ENCODE measurements around the gene P4HA2. TPM values are rescaled to one million over a fixed set of nuclear protein-coding genes. Genes with fewer than 3 reads are reported as not detected.

The P4HA2 gene
- total RNA-seq, 2 experiments from 2014 or later = not detected

DNA sequence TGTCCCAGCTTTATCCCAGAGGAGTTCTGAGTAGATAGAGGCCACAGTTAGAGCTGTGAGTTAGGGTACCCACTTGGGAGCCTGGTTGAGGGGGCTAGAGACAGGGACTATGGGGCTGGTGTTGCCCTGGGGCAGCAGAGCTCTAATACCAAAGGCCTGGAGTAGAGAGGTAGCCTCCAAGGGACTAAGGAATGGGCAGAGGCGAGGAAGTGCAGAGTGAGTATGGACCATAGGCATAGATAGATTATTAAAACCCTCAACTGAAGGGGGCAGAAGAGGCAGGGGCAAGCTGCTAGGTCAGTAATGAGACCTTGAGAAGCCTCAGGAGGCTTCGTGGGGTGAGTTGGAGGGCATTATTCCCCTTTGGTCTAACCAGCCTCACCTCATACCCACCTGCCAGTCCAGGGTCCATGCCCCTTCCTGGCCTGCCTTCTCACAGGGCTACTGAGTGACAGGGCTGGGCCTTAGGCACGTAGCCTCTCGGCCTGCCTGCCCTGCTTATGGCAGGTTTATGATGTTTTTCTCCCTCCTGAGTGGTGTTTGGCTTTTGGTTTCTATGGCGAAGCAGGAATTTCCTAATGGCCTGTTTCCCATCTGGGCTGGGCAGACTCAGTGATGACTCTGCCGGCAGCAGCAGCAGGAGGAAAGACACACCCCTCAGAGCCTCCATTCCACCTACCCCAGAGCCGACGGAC, 37.8 kb upstream of the P4HA2 start:
- CTCF ChIA-PET = no interaction called here
- TF ChIP-seq, protein P1, sequence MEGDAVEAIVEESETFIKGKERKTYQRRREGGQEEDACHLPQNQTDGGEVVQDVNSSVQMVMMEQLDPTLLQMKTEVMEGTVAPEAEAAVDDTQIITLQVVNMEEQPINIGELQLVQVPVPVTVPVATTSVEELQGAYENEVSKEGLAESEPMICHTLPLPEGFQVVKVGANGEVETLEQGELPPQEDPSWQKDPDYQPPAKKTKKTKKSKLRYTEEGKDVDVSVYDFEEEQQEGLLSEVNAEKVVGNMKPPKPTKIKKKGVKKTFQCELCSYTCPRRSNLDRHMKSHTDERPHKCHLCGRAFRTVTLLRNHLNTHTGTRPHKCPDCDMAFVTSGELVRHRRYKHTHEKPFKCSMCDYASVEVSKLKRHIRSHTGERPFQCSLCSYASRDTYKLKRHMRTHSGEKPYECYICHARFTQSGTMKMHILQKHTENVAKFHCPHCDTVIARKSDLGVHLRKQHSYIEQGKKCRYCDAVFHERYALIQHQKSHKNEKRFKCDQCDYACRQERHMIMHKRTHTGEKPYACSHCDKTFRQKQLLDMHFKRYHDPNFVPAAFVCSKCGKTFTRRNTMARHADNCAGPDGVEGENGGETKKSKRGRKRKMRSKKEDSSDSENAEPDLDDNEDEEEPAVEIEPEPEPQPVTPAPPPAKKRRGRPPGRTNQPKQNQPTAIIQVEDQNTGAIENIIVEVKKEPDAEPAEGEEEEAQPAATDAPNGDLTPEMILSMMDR (IDR thresholded peaks at IDR 0.05) = no peak

DNA sequence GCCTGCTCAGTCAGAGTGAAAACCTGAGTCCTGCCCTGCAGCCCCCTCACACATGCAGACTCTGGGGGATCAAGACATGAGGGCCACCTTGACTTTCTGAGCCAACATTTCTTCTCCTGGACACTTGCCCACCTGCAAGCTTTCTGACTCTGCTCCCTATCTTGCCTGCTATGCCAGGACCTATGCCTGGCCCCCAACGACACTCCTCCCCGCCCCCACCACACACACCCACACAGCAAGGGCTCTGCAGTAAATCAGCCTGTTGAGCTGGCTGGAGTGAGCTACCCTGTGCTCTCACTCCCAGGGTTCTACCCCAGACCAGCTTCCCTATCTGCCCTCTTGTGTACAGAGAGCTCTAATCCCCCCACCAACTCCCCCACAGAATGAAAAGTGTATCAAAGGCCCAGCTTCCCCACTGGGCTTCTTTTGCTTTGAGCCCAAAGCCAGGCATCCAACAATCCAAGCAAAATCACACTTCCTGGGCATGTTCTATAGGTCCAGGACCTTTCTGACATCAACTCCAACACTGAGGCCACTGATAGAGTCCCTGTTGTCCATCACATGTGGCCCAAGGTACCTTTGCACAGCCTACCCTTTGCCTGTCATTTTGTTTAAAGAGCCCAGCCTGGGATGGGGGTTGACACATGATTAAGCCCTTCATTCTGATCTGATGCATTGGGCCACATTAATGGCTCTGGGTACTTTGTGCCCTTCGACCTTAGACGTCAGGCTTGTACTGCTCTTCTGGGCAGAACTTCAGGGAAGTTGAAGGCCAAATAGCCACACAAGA, 37.1 kb upstream of the P4HA2 start:
- intact Hi-C loops (cut with DNase I, micrococcal nuclease) = no loop called here
- no peak overlapping the region for H3K4me3 ChIP-seq (ENCODE audit: low read length)
- H3K4me1 Mint-ChIP-seq (ENCODE audit: low read depth) = no peaks in the 10 kb centered on the region
- TF ChIP-seq, protein P1 (IDR thresholded peaks at IDR 0.05) = no peak
- no peaks in the 10 kb centered on the region for H3K9me3 Mint-ChIP-seq
- CTCF ChIA-PET = no interaction called here
- H3K36me3 ChIP-seq (ENCODE audit: insufficient read depth, low read length) = no peaks in the 10 kb centered on the region
- no peak overlapping the region for H3K4me3 Mint-ChIP-seq
- H3K9me3 ChIP-seq (ENCODE audit: control insufficient read depth in 1 of 2, insufficient read depth in 1 of 2, low read length in 2 of 2) = no peaks in the 10 kb centered on the region
- H3K36me3 Mint-ChIP-seq (ENCODE audit: low read depth) = no peaks in the 10 kb centered on the region
- H3K27me3 Mint-ChIP-seq = no peaks in the 10 kb centered on the region
- POLR2A ChIA-PET = no interaction called here
- ATAC-seq (ENCODE audit: poor library complexity) (no peak), DNase-seq (no peak)
- no peaks in the 10 kb centered on the region for H3K4me1 ChIP-seq (ENCODE audit: insufficient read depth, low read length)
- H3K27ac Mint-ChIP-seq = no peak overlapping the region
- no peaks in the 10 kb centered on the region for H3K27me3 ChIP-seq (ENCODE audit: control insufficient read depth in 1 of 2, insufficient read depth in 2 of 2, low read length in 2 of 2)
- H3K27ac ChIP-seq (ENCODE audit: low read depth in 1 of 2, low read length in 2 of 2) = no peak overlapping the region

More for the DNA sequence above, 37.8 kb upstream of the P4HA2 start:
- no peaks in the 10 kb centered on the region for H3K36me3 ChIP-seq (ENCODE audit: insufficient read depth, low read length)
- POLR2A ChIA-PET = no interaction called here
- intact Hi-C loops (cut with DNase I, micrococcal nuclease) = no loop called here
- no peak for DNase-seq
- no peaks in the 10 kb centered on the region for H3K9me3 Mint-ChIP-seq
- no peaks in the 10 kb centered on the region for H3K4me1 Mint-ChIP-seq (ENCODE audit: low read depth)
- no peak overlapping the region for H3K27ac ChIP-seq (ENCODE audit: low read depth in 1 of 2, low read length in 2 of 2)
- no peak overlapping the region for H3K4me3 Mint-ChIP-seq
- no peak overlapping the region for H3K4me3 ChIP-seq (ENCODE audit: low read length)
- no peaks in the 10 kb centered on the region for H3K4me1 ChIP-seq (ENCODE audit: insufficient read depth, low read length)
- H3K36me3 Mint-ChIP-seq (ENCODE audit: low read depth) = no peaks in the 10 kb centered on the region
- H3K9me3 ChIP-seq (ENCODE audit: control insufficient read depth in 1 of 2, insufficient read depth in 1 of 2, low read length in 2 of 2) = no peaks in the 10 kb centered on the region
- no peaks in the 10 kb centered on the region for H3K27me3 ChIP-seq (ENCODE audit: control insufficient read depth in 1 of 2, insufficient read depth in 2 of 2, low read length in 2 of 2)
- no peak for ATAC-seq (ENCODE audit: poor library complexity)
- H3K27ac Mint-ChIP-seq = no peak overlapping the region
- H3K27me3 Mint-ChIP-seq = no peaks in the 10 kb centered on the region

DNA sequence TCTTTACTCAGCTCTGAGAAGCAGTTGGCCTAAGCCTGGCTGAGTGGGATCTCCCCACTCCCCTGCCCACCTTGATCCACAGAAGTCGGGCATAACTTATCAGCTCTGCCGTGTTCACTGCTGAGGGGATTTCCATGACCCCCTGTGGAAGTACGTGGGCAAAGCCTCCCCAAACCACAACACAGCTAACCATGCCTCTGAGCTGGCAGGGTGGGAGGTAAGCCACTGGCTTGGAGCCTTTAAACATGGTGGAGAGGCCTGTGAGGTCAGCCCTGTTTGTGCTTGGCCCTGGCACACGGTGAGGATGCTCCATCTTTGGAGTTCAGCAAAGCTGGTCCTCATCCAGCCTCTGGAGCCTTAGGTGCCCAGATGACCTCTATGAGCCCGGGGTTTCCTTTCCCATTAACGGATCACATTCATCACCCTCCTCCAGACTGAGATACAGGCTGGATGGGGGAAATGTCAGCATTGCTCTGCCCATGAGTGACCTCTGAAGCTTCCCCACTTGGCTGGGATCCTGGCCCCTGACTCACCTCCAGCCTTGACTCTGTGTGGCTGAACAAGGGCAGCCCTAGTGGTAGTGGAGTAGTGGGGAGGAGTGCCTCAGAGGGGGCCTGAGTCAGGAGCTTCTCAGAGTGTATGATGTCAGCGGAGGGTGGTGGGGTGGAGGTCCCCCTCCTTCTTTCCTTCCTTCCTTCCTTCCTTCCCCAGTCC, 36.1 kb upstream of the P4HA2 start:
- TF ChIP-seq, protein P1 (IDR thresholded peaks at IDR 0.05) = no peak
- Mint-ChIP-seq H3K27ac (no peak overlapping the region), H3K9me3 (no peaks in the 10 kb centered on the region), H3K36me3 (ENCODE audit: low read depth) (no peaks in the 10 kb centered on the region), H3K27me3 (no peaks in the 10 kb centered on the region), H3K4me3 (no peak overlapping the region), H3K4me1 (ENCODE audit: low read depth) (no peaks in the 10 kb centered on the region)
- intact Hi-C loops (cut with DNase I, micrococcal nuclease) = no loop called here
- Histone ChIP-seq H3K27me3 (ENCODE audit: control insufficient read depth in 1 of 2, insufficient read depth in 2 of 2, low read length in 2 of 2) (no peaks in the 10 kb centered on the region), H3K27ac (ENCODE audit: low read depth in 1 of 2, low read length in 2 of 2) (no peak overlapping the region), H3K4me1 (ENCODE audit: insufficient read depth, low read length) (no peaks in the 10 kb centered on the region), H3K9me3 (ENCODE audit: control insufficient read depth in 1 of 2, insufficient read depth in 1 of 2, low read length in 2 of 2) (no peaks in the 10 kb centered on the region), H3K36me3 (ENCODE audit: insufficient read depth, low read length) (no peaks in the 10 kb centered on the region), H3K4me3 (ENCODE audit: low read length) (no peak overlapping the region)
- no peak for ATAC-seq (ENCODE audit: poor library complexity)
- POLR2A ChIA-PET = no interaction called here
- CTCF ChIA-PET = no interaction called here
- no peak for DNase-seq
